Endothelial cell of umbilical vein (primary cell): ENCODE measurements around the gene KIR3DL3. TPM values are rescaled to one million over a fixed set of nuclear protein-coding genes. Genes with fewer than 3 reads are reported as not detected.
"Not testable (repeated sequence)": the region's sequence is repeated elsewhere in the genome, so short reads cannot be mapped to it uniquely, and the experiment has no call there.

Experiments used
- BruUV-seq: library from RNA; stranded (reverse); fragments of 400-500 nt; replicated peaks from 2 replicates; lab custom pipeline; 2021; lab: Mats Ljungman, UMichigan
- CTCF ChIA-PET: fragments of 300-600, 350-600 bp; sonication (Branson Sonifier 250); formaldehyde crosslinking; loops from one replicate; lab custom pipeline; 2021; ENCODE audit warnings: antibody characterized with exemption, inconsistent platforms; lab: Charles Lee
- POLR2A ChIA-PET: fragments of 300-600, 350-600 bp; sonication (Branson Sonifier 250); formaldehyde crosslinking; loops from one replicate; lab custom pipeline; 2021; ENCODE audit warnings: antibody characterized with exemption, inconsistent platforms; lab: Charles Lee
- DNase-seq: peaks from one replicate; pipeline ENCODE4 v3.0.0-alpha.2; 2011; ENCODE audit warnings: low read depth, low spot score
- FAIRE-seq: peaks from 2 replicates; lab custom pipeline; 2011; peaks lifted over from hg19 to GRCh38; lab: Jason Lieb, UNC
- H2AFZ ChIP-seq: 2 replicates; pipeline ENCODE4 v1.6.0; 2012; ENCODE audit warnings: low read depth, low read length, control low read depth, inconsistent platforms
- H3K27ac ChIP-seq: 2 replicates; pipeline ENCODE4 v1.5.1; 2011; ENCODE audit warnings: low read depth, mild to moderate bottlenecking, control low read depth, low read length, moderate library complexity; ENCODE audit not compliant: insufficient read depth
- H3K27me3 ChIP-seq, 2 experiments: 2 replicates each; pipeline versions ENCODE4 v1.6.0 to v1.6.1; 2011; ENCODE audit warnings: low read length in 2 of 2, mixed read lengths in 1 of 2; ENCODE audit not compliant: control insufficient read depth in 2 of 2, insufficient read depth in 2 of 2
- H3K36me3 ChIP-seq, 2 experiments: 2 replicates in 1 of 2; 3 replicates in 1 of 2; pipeline ENCODE4 v1.5.1; 2011; ENCODE audit warnings: low read length in 2 of 2, mild to moderate bottlenecking in 1 of 2, moderate library complexity in 1 of 2; ENCODE audit not compliant: control insufficient read depth in 2 of 2, insufficient read depth in 2 of 2; ENCODE audit errors: extremely low read depth in 1 of 2
- H3K4me1 ChIP-seq: 3 replicates; pipeline ENCODE4 v1.5.1; 2011; ENCODE audit warnings: mild to moderate bottlenecking, low read length; ENCODE audit not compliant: control insufficient read depth, insufficient read depth; ENCODE audit errors: extremely low read depth
- H3K4me2 ChIP-seq: 2 replicates; pipeline ENCODE4 v1.6.1; 2011; ENCODE audit warnings: low read length, control low read depth, mixed read lengths; ENCODE audit not compliant: insufficient read depth
- H3K4me3 ChIP-seq, 3 experiments: fragments of 200-600 bp in 1 of 3; sonication (generic), shearing (Covaris generic) in 1 of 3; replicated peaks in 1 of 3; 2 replicates each; pipeline ENCODE4 v1.5.1; 2011 to 2016; ENCODE audit warnings: control low read depth in 3 of 3, low read length in 3 of 3, mild to moderate bottlenecking in 2 of 3, inconsistent platforms in 1 of 3, low read depth in 1 of 3, moderate library complexity in 1 of 3; ENCODE audit not compliant: insufficient read depth in 1 of 3
- H3K79me2 ChIP-seq: 2 replicates; pipeline ENCODE4 v1.6.0; 2012; ENCODE audit warnings: low read length, inconsistent platforms; ENCODE audit not compliant: control insufficient read depth, insufficient read depth
- H3K9ac ChIP-seq: replicated peaks from 2 replicates; pipeline ENCODE3; 2011; ENCODE audit warnings: low read length, control low read depth; ENCODE audit not compliant: insufficient read depth; ENCODE audit errors: extremely low read depth
- H3K9me1 ChIP-seq: replicated peaks from 3 replicates; pipeline ENCODE4 v1.6.0; 2011; ENCODE audit warnings: mild to moderate bottlenecking, low read length; ENCODE audit not compliant: control insufficient read depth, insufficient read depth; ENCODE audit errors: extremely low read depth
- H3K9me3 ChIP-seq: replicated peaks from 2 replicates; pipeline ENCODE4 v1.5.1; 2012; ENCODE audit warnings: low read length, inconsistent platforms; ENCODE audit not compliant: control insufficient read depth, insufficient read depth
- H4K20me1 ChIP-seq: replicated peaks from 2 replicates; pipeline ENCODE3; 2011; ENCODE audit warnings: mild to moderate bottlenecking, low read length; ENCODE audit not compliant: control insufficient read depth, insufficient read depth; ENCODE audit errors: extremely low read depth
- EZH2 ChIP-seq: IDR thresholded peaks from 2 replicates; pipeline ENCODE4 v1.6.1; 2012; ENCODE audit warnings: borderline replicate concordance, low read depth, mild to moderate bottlenecking, moderate library complexity, low read length, inconsistent platforms; ENCODE audit not compliant: severe bottlenecking
- FOS ChIP-seq: IDR thresholded peaks from 2 replicates; pipeline ENCODE4 v1.6.1; 2011; ENCODE audit warnings: mild to moderate bottlenecking, low read length, moderate library complexity, borderline replicate concordance; ENCODE audit not compliant: insufficient read depth
- GATA2 ChIP-seq: IDR thresholded peaks from 2 replicates; pipeline ENCODE4 v1.7.0; 2011; ENCODE audit warnings: low read depth, mild to moderate bottlenecking, moderate library complexity, mixed read lengths, low read length; ENCODE audit not compliant: insufficient read length, insufficient read depth
- JUN ChIP-seq: IDR thresholded peaks from 2 replicates; pipeline ENCODE4 v1.6.1; 2011; ENCODE audit warnings: borderline replicate concordance, low read depth; ENCODE audit not compliant: insufficient read length, insufficient read depth
- MAX ChIP-seq: IDR thresholded peaks from 2 replicates; pipeline ENCODE4 v1.6.1; 2011; ENCODE audit not compliant: insufficient read depth, insufficient read length
- POLR2A ChIP-seq: IDR thresholded peaks from 2 replicates; pipeline ENCODE4 v1.6.1; 2012; ENCODE audit warnings: low read depth, mild to moderate bottlenecking, control low read depth, low read length
- dilution Hi-C: fragments of 300-500 bp; cut with MboI; formaldehyde crosslinking; loops from one replicate; pipeline ENCODE4 v1.15.0; 2019; ENCODE audit warnings: low sequenced_read_pairs; ENCODE audit not compliant: extremely low pct_ligation_motif_present
- intact Hi-C: fragments of 100-400 bp; cut with micrococcal nuclease; formaldehyde crosslinking; loops from one replicate; pipeline ENCODE4 v1.10.0; 2022
- polyA plus RNA-seq, 4 experiments: library from polyadenylated mRNA; depleted of rRNA in 3 of 4; stranded (reverse) in 3 of 4; unstranded in 1 of 4; fragments of >200 nt; gene quantifications; 2 replicates each; pipeline versions ENCODE4 v1.2.1 to v1.2.3, GENCODE V29; 2011 to 2012; ENCODE audit warnings: missing spikeins in 1 of 4
- total RNA-seq: library from RNA; stranded (reverse); gene quantifications from 2 replicates; pipeline ENCODE4 v1.2.3, GENCODE V29; 2021
- TF ChIP-seq, protein P1 (sequence below), 2 donors: IDR thresholded peaks; 1 replicate in 1 of 2; 2 replicates in 1 of 2; pipeline ENCODE4 v1.5.1; 2011; ENCODE audit warnings: low read length in 2 of 2, mild to moderate bottlenecking in 2 of 2, moderate library complexity in 2 of 2, control low read depth in 1 of 2, inconsistent platforms in 1 of 2, low read depth in 1 of 2; ENCODE audit not compliant: insufficient read depth in 1 of 2; ENCODE audit errors: extremely low read depth in 1 of 2

Gene KIR3DL3
- total and polyA plus RNA-seq, 2 donors (not counting 3 experiments of a cell fraction or from before 2014, with no cell fraction given): not detected

GRCh38 chr19:54731191-54731590, 6.9 kb downstream of the KIR3DL3 start:
- Histone ChIP-seq H3K4me2 (no peak overlapping the region), H3K9me1 (no peaks in the 10 kb centered on the region), H3K9me3 (peaks cover 7% of the 10 kb centered on the region), H2AFZ (no peak overlapping the region), H3K9ac (no peak overlapping the region), H3K27ac (no peak overlapping the region), H3K27me3 (no peaks in the 10 kb centered on the region), H3K36me3 (no peaks in the 10 kb centered on the region), H3K79me2 (no peaks in the 10 kb centered on the region), H3K4me1 (no peaks in the 10 kb centered on the region), H4K20me1 (no peaks in the 10 kb centered on the region), H3K4me3 (no peak overlapping the region)
- DNase-seq: no peak
- no peak for FAIRE-seq
- TF ChIP-seq MAX: no peak
- TF ChIP-seq FOS: no peak
- no peak for TF ChIP-seq POLR2A
- TF ChIP-seq EZH2: no peak
- TF ChIP-seq JUN: no peak
- TF ChIP-seq, protein P1, sequence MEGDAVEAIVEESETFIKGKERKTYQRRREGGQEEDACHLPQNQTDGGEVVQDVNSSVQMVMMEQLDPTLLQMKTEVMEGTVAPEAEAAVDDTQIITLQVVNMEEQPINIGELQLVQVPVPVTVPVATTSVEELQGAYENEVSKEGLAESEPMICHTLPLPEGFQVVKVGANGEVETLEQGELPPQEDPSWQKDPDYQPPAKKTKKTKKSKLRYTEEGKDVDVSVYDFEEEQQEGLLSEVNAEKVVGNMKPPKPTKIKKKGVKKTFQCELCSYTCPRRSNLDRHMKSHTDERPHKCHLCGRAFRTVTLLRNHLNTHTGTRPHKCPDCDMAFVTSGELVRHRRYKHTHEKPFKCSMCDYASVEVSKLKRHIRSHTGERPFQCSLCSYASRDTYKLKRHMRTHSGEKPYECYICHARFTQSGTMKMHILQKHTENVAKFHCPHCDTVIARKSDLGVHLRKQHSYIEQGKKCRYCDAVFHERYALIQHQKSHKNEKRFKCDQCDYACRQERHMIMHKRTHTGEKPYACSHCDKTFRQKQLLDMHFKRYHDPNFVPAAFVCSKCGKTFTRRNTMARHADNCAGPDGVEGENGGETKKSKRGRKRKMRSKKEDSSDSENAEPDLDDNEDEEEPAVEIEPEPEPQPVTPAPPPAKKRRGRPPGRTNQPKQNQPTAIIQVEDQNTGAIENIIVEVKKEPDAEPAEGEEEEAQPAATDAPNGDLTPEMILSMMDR (IDR thresholded peaks at IDR 0.05; ENCODE audit: extremely low read depth in 1 of 2, insufficient read depth in 1 of 2, low read depth in 1 of 2, low read length in 2 of 2): no peak
- no peak for TF ChIP-seq GATA2
- BruUV-seq: no TSS peak
- intact Hi-C loops (no loop called here), dilution Hi-C loops (no loop called here)
- ChIA-PET POLR2A (no interaction called here), CTCF (no interaction called here)

- H3K27me3 ChIP-seq, CTCF ChIA-PET, H3K9ac ChIP-seq, POLR2A ChIA-PET, H2AFZ ChIP-seq, H3K36me3 ChIP-seq, dilution Hi-C loops, H4K20me1 ChIP-seq, H3K4me1 ChIP-seq, H3K27ac ChIP-seq, H3K4me2 ChIP-seq, DNase-seq, H3K4me3 ChIP-seq, H3K79me2 ChIP-seq, BruUV-seq, H3K9me3 ChIP-seq, H3K9me1 ChIP-seq, FAIRE-seq, intact Hi-C loops: not testable (repeated sequence)
These were observed 14.1 kb downstream of the KIR3DL3 start, which contains the start of gene KIR2DL3 for GRCh38 chr19:54738306-54738705. Gene KIR2DL3, plus strand, starts transcription at chr19:54738513. Its CDS starts 33 bp downstream, at chr19:54738546.
